Osteoblast (primary cell): ENCODE measurements around the gene HOXB7. TPM values are rescaled to one million over a fixed set of nuclear protein-coding genes. Genes with fewer than 3 reads are reported as not detected.

ENCODE experiments used
- DNase-seq: peaks from one replicate; pipeline ENCODE4 v3.0.0; 2011; ENCODE audit warnings: low spot score, mixed read lengths; ENCODE audit not compliant: insufficient read length; ENCODE audit errors: missing footprints
- H2AFZ ChIP-seq: 2 replicates; pipeline ENCODE4 v1.6.0; 2011; ENCODE audit warnings: mild to moderate bottlenecking, low read length
- H3K27ac ChIP-seq: 2 replicates; pipeline ENCODE4 v1.5.1; 2011; ENCODE audit warnings: mild to moderate bottlenecking, low read depth, low read length, moderate library complexity
- H3K27me3 ChIP-seq: 2 replicates; pipeline ENCODE4 v1.6.0; 2012; ENCODE audit warnings: mild to moderate bottlenecking, control low read depth, inconsistent platforms, low read length, moderate library complexity; ENCODE audit not compliant: insufficient read depth
- H3K36me3 ChIP-seq: 2 replicates; pipeline ENCODE4 v1.5.1; 2011; ENCODE audit warnings: mild to moderate bottlenecking, low read length, control low read depth, moderate library complexity; ENCODE audit not compliant: insufficient read depth
- H3K4me1 ChIP-seq: 2 replicates; pipeline ENCODE4 v1.5.1; 2011; ENCODE audit warnings: mild to moderate bottlenecking, low read length, control low read depth, moderate library complexity; ENCODE audit not compliant: insufficient read depth
- H3K4me2 ChIP-seq: 2 replicates; pipeline ENCODE4 v1.6.0; 2011; ENCODE audit warnings: mild to moderate bottlenecking, low read length; ENCODE audit not compliant: insufficient read depth
- H3K4me3 ChIP-seq: fragments of 200-600 bp; sonication (generic); 3 replicates; pipeline ENCODE4 v1.5.1; 2012; ENCODE audit warnings: mild to moderate bottlenecking, low read length, inconsistent platforms; ENCODE audit not compliant: insufficient read depth
- H3K79me2 ChIP-seq: 2 replicates; pipeline ENCODE4 v1.6.0; 2012; ENCODE audit warnings: mild to moderate bottlenecking, low read length, control low read depth, inconsistent platforms; ENCODE audit not compliant: insufficient read depth
- H3K9me3 ChIP-seq: 2 replicates; pipeline ENCODE4 v1.5.1; 2011; ENCODE audit warnings: low read depth, low read length, control low read depth
- H4K20me1 ChIP-seq: 2 replicates; pipeline ENCODE4 v1.6.0; 2012; ENCODE audit warnings: mild to moderate bottlenecking, low read length, control low read depth; ENCODE audit not compliant: insufficient read depth
- total RNA-seq: library from RNA; depleted of rRNA; stranded (reverse); fragments of >200 nt; gene quantifications from 2 replicates; pipeline ENCODE4 v1.2.3, GENCODE V29; 2012
- TF ChIP-seq, protein P1 (sequence below): IDR thresholded peaks from 2 replicates; pipeline ENCODE4 v1.5.1; 2011; ENCODE audit warnings: mild to moderate bottlenecking, low read depth, low read length, moderate library complexity; ENCODE audit errors: extremely low read depth

HOXB7 gene
- total RNA-seq, 1 donor, result 0.36 TPM

DNA sequence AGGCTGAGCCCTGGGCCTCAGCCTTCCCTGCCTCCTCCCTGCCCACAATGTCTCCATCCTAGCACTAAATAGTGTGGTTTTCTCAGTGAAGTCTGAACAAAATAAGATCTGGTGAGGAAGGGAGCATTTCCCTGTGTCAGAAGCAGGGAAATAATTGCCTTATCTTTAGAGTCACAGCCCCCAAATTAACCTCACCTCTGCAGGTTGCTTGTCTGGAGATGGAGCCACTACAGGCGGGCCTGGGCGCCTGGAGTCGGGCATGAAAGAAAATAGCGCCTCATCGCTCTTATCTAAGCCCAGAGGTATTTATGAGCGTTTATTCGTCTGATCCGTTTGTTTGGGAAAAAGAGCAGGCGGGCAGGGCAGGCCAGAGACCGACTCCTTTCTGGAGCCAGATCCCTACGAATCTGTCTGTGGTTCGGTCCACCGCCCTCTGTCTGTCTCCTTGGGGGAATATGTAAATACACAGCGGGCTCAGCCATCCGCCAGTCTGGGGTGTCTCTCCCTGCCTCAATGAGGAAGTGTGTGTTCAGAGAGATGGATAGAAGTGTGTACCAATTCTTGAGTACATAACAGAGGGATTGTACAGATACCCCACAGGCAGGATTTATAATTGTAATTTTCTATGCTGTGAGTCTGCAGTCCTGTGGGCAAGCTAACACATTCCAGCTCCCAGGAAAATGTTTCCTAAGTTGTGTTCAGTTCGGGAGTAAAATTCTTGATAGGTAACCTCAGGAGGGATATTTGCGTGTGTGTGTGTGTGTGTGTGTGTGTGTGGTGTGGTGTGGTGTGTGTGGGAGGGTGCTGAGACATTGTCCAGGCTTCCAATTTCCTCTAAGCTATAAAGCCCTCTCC is 10.3 kb downstream of the HOXB7 start:
- DNase-seq, result no peak
- H3K79me2 ChIP-seq, result no peaks in the 10 kb centered on the region
- peaks cover 3% of the 10 kb centered on the region for H4K20me1 ChIP-seq
- no peak overlapping the region for H3K4me3 ChIP-seq
- TF ChIP-seq, protein P1, sequence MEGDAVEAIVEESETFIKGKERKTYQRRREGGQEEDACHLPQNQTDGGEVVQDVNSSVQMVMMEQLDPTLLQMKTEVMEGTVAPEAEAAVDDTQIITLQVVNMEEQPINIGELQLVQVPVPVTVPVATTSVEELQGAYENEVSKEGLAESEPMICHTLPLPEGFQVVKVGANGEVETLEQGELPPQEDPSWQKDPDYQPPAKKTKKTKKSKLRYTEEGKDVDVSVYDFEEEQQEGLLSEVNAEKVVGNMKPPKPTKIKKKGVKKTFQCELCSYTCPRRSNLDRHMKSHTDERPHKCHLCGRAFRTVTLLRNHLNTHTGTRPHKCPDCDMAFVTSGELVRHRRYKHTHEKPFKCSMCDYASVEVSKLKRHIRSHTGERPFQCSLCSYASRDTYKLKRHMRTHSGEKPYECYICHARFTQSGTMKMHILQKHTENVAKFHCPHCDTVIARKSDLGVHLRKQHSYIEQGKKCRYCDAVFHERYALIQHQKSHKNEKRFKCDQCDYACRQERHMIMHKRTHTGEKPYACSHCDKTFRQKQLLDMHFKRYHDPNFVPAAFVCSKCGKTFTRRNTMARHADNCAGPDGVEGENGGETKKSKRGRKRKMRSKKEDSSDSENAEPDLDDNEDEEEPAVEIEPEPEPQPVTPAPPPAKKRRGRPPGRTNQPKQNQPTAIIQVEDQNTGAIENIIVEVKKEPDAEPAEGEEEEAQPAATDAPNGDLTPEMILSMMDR, result no peak
- H2AFZ ChIP-seq, result no peak overlapping the region
- H3K4me1 ChIP-seq, result no peaks in the 10 kb centered on the region
- H3K9me3 ChIP-seq, result no peaks in the 10 kb centered on the region
- no peaks in the 10 kb centered on the region for H3K36me3 ChIP-seq
- H3K27ac ChIP-seq, result no peak overlapping the region
- no peak overlapping the region for H3K4me2 ChIP-seq
- H3K27me3 ChIP-seq, result peaks cover 100% of the 10 kb centered on the region

DNA sequence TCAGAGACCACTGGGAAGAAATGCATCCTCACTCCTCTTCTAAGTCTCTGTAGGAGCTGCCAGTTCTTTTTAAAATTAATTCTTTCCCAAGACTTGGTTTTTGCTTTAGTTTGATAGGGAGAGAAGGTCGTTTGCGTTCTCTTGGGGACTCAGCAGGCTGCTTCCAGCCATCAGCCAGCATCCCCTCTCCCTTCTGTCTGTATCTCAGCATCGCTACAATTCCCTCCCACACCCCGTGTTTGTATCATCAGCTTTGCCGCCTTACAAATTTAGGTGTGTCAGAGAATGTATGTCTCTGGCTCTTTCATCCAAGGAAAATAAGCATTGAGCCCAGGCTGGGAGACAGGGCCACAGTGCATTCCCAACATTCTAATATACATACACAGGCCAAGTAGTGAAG is 11.5 kb downstream of the HOXB7 start:
- TF ChIP-seq, protein P1, result no peak
- no peak for DNase-seq
- Histone ChIP-seq H3K79me2 (no peaks in the 10 kb centered on the region), H3K4me1 (no peaks in the 10 kb centered on the region), H3K27me3 (peaks cover 100% of the 10 kb centered on the region), H3K27ac (no peak overlapping the region), H3K4me3 (no peak overlapping the region), H3K9me3 (no peaks in the 10 kb centered on the region), H3K36me3 (no peaks in the 10 kb centered on the region), H3K4me2 (no peak overlapping the region), H4K20me1 (peaks cover 3% of the 10 kb centered on the region), H2AFZ (no peak overlapping the region)

DNA sequence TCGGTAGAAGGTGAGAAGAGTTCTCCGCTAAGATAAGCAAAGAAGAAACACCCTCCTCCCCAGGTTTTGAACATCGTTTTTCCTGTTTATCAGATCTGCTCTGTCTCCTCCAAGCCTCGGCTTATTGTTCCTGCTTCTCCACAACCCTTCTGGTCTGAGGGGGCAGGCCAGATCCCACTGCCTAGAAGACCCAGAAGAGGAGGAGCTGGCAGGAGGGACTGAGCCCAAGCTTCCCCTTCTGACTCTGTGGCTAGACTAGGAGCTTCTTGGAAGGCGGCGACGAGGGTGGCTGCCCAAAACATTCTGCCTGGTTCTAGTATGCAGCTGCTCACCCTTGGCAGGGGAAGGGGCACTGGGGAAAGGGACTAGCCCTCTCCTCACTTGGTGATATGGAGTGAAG is 12.1 kb downstream of the HOXB7 start:
- Histone ChIP-seq H4K20me1 (peaks cover 3% of the 10 kb centered on the region), H3K4me2 (no peak overlapping the region), H3K27me3 (peaks cover 100% of the 10 kb centered on the region), H3K4me3 (no peak overlapping the region), H3K79me2 (no peaks in the 10 kb centered on the region), H2AFZ (no peak overlapping the region), H3K4me1 (no peaks in the 10 kb centered on the region), H3K36me3 (no peaks in the 10 kb centered on the region), H3K27ac (no peak overlapping the region), H3K9me3 (no peaks in the 10 kb centered on the region)
- no peak for DNase-seq
- TF ChIP-seq, protein P1, result no peak

DNA sequence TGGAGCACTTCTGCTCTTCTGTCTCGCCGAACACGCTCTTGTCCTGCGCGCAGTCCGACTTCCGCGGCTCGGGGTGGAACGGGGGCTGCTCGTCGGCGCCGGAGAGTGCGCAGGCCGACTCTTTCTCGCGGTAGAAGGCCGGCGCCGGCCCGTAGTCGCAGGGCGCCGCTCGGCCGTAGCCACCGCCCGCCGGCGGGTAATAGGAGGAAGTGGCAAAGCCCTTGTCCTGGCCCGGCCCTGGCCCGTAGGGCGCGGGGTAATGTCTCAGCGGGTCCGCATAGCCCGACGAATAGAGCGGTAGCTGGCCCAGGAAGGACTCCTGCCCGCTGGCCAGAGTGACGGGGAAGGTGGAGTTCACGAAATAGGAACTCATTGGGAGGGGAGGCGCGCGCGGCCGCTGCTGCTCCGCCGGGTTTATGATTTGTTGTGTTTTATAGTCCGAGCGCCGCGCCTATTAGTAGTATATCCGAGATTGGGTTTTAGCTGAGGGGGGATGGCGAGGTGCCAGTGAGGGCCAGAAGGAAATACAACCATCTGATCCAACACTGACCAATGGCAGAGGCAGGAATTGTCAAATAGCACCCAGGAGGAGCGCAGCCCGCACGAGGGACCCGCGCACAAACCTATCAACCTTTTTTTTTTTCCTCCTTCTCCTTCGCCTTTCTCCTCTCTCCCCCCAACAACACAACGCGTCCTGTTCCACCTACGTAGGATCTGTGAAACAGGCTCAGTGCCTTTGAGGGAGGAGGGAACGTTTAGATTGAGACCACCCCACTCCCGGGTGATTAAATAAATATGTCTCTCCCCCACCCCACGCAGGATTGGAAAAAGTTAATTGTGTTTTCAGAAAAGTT is 12.8 kb downstream of the HOXB7 start:
- H3K4me3 ChIP-seq, result peak overlapping the region; percentile 58
- H3K4me2 ChIP-seq, result peak overlapping the region; percentile 60
- no peaks in the 10 kb centered on the region for H3K9me3 ChIP-seq
- H3K27ac ChIP-seq, result no peak overlapping the region
- TF ChIP-seq, protein P1, result no peak
- peak overlapping the region; percentile 41 for H2AFZ ChIP-seq
- peaks cover 98% of the 10 kb centered on the region for H3K27me3 ChIP-seq
- H3K79me2 ChIP-seq, result no peaks in the 10 kb centered on the region
- no peak for DNase-seq
- no peaks in the 10 kb centered on the region for H3K36me3 ChIP-seq
- peaks cover 1% of the 10 kb centered on the region for H4K20me1 ChIP-seq
- H3K4me1 ChIP-seq, result no peaks in the 10 kb centered on the region
